Measurements from ENCODE around the gene PSAT1.

- TF ChIP-seq CTCF (conservative IDR thresholded peaks at IDR 0.05) (no peak), EZH2 (IDR thresholded peaks at IDR 0.05; ENCODE audit: low read depth) (no peak)
Measured at GRCh38 chr9:78303377-78304062, 6.6 kb downstream of the PSAT1 start.

Measured in PC-9 (cell line).